ENCODE results near the gene CLTA. TPM values are rescaled to one million over a fixed set of nuclear protein-coding genes. Genes with fewer than 3 reads are reported as not detected.

The CLTA gene
- total and polyA plus RNA-seq, 10 of the 15 experiments (the other 5 are each of a cell fraction or from before 2014, with no cell fraction given): 49.0 to 241 (median 168) TPM

- Histone ChIP-seq H3K27me3 (replicated peaks in 1 of 2; ENCODE audit: control insufficient read depth in 2 of 2, insufficient read depth in 2 of 2, low read length in 1 of 2) (peaks cover 7 to 8% of the 10 kb centered on the region in 2 experiments; a peak in 3 of 4 replicates), H3K27ac (ENCODE audit: control insufficient read depth, insufficient read depth) (no peak overlapping the region), H3K36me3 (ENCODE audit: control insufficient read depth in 2 of 2, insufficient read depth in 2 of 2, low read length in 1 of 2) (no peaks in the 10 kb centered on the region), H3K4me1 (ENCODE audit: control insufficient read depth, insufficient read depth, low read length) (peaks cover 45% of the 10 kb centered on the region), H3K4me3 (no peak overlapping the region), H3K9me3 (replicated peaks; ENCODE audit: control insufficient read depth, insufficient read depth, low read length) (peaks cover 2% of the 10 kb centered on the region; the same call in 1 of the 3 replicates), H3K9ac (ENCODE audit: control insufficient read depth, insufficient read depth, low read length) (no peak overlapping the region), H4K20me1 (ENCODE audit: control insufficient read depth, insufficient read depth) (no peaks in the 10 kb centered on the region), H3K79me2 (ENCODE audit: control insufficient read depth, insufficient read depth, low read length) (no peaks in the 10 kb centered on the region), H3K4me2 (ENCODE audit: control insufficient read depth, insufficient read depth) (no peak overlapping the region), H2AFZ (ENCODE audit: control insufficient read depth, low read depth, low read length) (no peak overlapping the region)
- BruUV-seq (replicated peaks): no TSS peak
- SMC1A ChIA-PET (ENCODE audit: uncharacterized antibody, unreplicated experiment): no interaction called here
- in situ Hi-C loops (cut with MboI): no loop called here
- FAIRE-seq: no peak
- CTCF ChIA-PET: interaction anchor here (2.3 kb wide), 1 partner anchor 23 kb away, joined by 7 read pairs; no protein-coding TSS in a partner anchor
- intact Hi-C loops (cut with micrococcal nuclease; ENCODE audit: unreplicated experiment): no loop called here
- TF ChIP-seq HDGF (IDR thresholded peaks at IDR 0.05) (no peak), TCF12 (IDR thresholded peaks at IDR 0.05; ENCODE audit: low read depth, low read length) (no peak), KLF5 (IDR thresholded peaks at IDR 0.05; ENCODE audit: partially characterized antibody) (no peak)
- TF ChIP-seq, protein P1, sequence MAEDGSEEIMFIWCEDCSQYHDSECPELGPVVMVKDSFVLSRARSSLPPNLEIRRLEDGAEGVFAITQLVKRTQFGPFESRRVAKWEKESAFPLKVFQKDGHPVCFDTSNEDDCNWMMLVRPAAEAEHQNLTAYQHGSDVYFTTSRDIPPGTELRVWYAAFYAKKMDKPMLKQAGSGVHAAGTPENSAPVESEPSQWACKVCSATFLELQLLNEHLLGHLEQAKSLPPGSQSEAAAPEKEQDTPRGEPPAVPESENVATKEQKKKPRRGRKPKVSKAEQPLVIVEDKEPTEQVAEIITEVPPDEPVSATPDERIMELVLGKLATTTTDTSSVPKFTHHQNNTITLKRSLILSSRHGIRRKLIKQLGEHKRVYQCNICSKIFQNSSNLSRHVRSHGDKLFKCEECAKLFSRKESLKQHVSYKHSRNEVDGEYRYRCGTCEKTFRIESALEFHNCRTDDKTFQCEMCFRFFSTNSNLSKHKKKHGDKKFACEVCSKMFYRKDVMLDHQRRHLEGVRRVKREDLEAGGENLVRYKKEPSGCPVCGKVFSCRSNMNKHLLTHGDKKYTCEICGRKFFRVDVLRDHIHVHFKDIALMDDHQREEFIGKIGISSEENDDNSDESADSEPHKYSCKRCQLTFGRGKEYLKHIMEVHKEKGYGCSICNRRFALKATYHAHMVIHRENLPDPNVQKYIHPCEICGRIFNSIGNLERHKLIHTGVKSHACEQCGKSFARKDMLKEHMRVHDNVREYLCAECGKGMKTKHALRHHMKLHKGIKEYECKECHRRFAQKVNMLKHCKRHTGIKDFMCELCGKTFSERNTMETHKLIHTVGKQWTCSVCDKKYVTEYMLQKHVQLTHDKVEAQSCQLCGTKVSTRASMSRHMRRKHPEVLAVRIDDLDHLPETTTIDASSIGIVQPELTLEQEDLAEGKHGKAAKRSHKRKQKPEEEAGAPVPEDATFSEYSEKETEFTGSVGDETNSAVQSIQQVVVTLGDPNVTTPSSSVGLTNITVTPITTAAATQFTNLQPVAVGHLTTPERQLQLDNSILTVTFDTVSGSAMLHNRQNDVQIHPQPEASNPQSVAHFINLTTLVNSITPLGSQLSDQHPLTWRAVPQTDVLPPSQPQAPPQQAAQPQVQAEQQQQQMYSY (CRISPR knock-in tag; IDR thresholded peaks at IDR 0.05): no peak
- ATAC-seq: no peak
- POLR2A ChIA-PET: no interaction called here
- DNase-seq (ENCODE audit: low read depth, low spot score): no peak
- 96% methylated on average over 3 of the region's 4 CpGs for WGBS (ENCODE audit: insufficient coverage, insufficient replicate concordance, low lambda C conversion rate, missing lambda C conversion rate)
- RAD21 ChIA-PET (ENCODE audit: unreplicated experiment): interaction anchor here (0.6 to 1.1 kb wide), 2 partner anchors 11 to 25 kb away, joined by 3 read pairs; no protein-coding TSS in a partner anchor
Observed at GRCh38 chr9:36141288-36141687, 49.4 kb upstream of the CLTA start.
